ENCODE measurements around the gene ARHGEF26.

The ARHGEF26 gene

DNA sequence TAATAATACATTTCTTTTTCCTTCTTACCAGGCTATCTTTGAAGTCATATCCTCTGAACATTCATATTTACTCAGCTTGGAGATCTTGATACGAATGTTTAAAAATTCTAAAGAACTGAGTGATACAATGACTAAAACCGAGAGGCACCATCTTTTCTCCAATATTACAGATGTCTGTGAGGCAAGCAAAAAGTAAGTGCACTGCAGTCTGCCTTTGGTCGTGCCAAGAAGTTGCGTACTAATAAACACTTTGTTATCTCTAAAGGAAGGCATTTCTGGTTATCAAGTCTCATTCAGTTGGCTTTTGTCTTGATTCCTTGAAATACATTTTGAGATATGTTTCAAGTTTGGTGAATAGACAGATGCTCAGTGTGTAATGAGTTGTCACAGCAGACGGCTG is 31.6 kb downstream of the ARHGEF26 start:
- DNase-seq (ENCODE audit: low spot score) = no peak

DNA sequence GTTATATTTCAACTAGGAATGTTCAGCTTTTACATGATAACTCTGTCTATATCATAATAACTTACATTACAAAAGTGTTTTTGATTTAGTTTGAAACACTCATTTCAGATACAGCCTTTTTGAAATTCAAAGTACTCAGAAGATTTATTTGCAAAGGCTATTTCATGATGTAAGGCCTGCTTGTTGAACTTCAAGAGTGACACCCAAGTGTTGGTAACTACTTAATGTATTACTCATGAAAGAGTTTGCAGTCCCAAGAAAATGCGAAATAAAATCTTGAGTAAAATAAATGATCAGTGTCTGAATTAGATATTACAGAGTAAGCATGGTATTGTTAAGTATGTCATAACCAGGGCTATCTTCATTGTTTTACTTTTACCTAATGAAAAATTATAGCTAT is 35.3 kb downstream of the ARHGEF26 start:
- no peak for DNase-seq (ENCODE audit: low spot score)

DNA sequence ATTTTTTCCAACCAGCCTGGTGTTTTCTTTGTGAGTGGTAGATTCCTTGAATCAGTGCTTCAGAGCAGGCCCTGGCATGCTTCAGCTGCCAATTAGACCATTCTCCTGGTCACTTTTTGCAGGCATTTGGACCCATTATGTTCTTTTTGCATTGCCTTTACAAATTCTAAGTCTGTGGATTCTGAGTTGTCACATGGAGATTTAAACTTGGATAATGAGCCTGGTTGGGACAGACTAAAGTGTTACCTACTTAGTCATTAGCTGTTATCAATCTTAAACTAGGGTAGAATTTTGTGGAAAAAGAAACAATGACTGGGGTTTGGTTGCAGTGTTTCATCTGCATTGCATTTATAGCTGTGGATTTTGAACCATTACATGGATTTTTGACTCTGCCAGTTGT is 40.6 kb downstream of the ARHGEF26 start:
- no peak for DNase-seq (ENCODE audit: low spot score)

DNA sequence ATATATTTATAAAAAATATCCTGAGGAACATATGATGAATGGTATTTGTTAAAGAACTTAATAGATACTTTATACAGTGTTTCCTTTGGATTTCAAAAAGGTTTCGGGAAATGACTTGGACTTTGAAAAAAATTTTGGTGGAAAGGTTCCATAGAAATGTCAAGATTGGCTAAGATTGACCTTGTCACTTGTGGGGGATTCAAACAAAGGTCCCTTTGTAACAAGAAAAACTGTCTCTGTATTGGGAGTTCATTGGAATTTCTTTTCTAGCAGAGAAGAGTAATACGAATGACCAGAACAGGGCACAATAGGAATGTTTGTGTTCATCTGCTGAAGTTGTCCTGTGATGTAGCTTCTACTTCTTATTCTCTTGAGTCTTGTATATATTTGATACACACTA is 43.2 kb downstream of the ARHGEF26 start:
- no peak for DNase-seq (ENCODE audit: low spot score)

DNA sequence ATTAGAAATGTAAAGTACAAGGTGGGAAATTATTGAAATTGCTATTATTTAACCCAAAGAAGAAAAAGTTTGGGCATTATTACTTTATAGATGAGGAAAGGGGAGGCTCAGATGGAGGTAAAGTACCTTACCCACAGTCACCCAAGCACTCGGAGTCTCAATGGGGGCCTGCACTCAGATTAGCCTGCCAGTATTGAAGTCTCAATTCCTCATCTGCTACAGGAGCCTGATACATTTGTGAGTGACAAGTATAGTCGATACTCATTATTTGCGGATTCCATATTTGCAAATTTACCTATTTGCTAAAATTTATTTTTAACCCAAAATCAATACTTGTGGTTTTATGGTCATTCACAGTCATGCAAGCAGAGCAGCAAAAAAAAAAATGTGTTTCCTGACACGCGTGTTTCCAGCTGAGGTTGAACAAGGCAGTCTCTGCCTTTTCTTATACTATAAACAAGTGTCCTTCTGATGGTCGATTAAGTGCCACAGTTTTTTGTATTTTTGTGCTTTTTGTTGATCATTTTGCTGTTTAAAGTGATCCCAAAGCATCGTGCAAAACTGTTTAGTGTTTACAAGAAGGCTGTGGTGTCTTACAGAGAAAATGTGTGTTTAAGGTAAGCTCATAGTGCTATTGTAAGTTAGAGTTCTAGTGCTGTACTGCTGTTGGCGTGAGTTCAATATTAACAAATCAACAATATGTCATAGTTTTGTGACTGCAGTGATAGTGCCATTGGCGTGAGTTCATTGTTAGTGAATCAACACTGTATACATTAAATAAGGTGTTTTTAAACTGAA is 48.0 kb downstream of the ARHGEF26 start:
- no peak for DNase-seq (ENCODE audit: low spot score)

DNA sequence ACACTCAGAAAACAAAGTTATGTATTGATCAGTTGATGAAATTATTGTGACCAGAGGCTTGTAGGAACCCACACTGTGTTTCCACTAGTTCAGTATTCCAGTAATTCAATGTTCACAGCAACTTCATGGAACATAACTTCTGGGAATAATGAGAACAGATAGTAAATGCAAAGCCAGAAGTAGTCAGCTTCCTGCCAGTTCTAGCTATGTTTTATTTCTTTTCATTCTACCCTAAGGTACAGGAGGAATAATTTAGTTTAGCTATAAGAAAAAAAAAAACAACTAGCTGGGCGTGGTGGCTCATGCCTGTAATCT is 48.6 kb downstream of the ARHGEF26 start:
- no peak for DNase-seq (ENCODE audit: low spot score)

DNA sequence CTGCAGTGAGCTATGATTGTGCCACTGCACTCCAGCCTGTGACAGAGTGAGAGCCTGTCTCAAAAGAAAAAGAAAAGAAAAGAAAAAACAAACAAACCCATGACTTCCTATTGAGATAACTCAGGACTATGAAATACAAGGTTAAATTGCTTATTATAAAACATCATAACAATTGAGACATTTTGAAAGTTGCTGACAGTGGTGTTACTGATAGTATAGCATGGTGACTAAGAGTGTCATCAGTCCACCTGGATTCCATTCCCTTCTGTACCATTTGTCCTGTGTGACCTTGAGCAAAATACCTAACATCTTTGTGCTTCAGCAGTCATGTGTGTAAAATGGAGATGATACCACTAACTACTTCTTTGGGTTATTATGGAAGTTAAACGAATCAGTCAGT is 49.1 kb downstream of the ARHGEF26 start:
- no peak for DNase-seq (ENCODE audit: low spot score)

DNA sequence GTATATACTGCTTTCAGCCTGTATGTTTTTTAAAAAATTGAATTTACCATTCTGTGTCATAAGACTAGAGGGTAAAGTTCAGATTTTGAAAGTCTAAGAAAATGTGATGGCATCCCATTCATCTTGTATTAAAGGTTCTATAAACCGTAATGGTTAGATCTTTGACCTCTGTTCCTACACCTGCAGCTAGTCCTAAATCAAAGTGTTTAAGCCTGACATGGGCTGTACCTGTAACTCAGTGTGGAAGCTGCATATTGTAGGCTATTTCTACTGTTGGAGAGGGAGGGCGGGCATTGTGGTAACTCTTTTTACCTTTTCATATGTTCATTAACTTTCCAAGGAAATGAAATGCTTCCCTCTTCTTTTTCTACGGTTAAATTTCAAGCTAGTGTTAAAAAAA is 53.9 kb downstream of the ARHGEF26 start:
- DNase-seq (ENCODE audit: low spot score) = no peak

DNA sequence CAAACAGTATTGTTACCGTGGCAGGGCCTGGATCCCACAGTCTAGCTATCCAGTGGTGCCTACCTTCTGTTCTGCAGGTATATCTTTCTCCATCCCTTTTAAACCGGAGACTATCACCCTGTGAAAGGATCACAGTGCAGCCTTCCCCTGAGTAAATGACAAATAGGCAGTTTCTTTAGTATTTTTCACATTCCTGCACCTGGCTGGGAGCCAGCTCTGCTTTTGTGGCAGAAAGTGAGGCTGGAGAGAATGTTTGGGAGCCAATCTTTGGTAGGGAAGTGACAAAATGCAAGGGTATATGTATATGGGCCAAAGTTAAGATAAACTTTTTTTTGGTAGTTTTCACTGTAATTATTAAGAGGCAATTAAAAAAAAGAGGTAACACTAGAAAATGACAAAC is 54.8 kb downstream of the ARHGEF26 start:
- no peak for DNase-seq (ENCODE audit: low spot score)

DNA sequence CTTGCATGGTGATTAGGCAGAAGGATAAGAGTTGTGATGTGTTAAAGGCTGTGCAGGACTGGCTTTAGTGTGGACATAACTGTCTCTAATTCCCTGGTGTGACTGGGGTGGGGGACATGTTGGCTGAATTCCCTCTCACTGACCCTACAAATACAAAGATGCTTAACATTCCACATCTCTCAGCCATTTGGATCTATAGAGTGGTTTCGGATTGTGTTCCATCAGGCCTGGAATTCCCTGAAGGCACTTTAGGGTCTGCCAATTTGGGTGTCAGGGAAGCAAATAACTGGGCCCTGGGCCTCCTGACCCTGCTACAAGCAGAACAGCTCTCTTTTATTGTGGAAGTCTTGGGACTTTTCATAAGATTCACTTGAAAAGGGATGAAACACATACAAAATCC is 56.2 kb downstream of the ARHGEF26 start:
- no peak for DNase-seq (ENCODE audit: low spot score)

DNA sequence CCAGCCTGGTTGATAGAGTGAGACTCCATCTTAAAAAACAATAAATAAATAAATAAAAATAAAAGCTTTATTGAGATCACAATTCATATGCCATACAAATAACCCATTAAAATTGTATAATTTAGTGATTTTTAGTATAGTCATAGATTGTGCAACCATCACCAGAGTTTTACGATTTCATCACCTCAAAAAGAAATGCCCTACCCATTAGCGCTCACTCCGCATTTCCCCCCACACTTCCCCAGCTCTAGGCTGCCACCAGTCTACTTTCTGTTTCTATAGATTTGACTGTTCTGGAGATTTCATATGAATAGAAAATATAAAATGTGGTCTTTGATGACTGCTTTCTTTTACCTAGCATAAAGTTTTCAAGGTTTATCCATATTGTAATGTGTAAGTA is 57.0 kb downstream of the ARHGEF26 start:
- no peak for DNase-seq (ENCODE audit: low spot score)

DNA sequence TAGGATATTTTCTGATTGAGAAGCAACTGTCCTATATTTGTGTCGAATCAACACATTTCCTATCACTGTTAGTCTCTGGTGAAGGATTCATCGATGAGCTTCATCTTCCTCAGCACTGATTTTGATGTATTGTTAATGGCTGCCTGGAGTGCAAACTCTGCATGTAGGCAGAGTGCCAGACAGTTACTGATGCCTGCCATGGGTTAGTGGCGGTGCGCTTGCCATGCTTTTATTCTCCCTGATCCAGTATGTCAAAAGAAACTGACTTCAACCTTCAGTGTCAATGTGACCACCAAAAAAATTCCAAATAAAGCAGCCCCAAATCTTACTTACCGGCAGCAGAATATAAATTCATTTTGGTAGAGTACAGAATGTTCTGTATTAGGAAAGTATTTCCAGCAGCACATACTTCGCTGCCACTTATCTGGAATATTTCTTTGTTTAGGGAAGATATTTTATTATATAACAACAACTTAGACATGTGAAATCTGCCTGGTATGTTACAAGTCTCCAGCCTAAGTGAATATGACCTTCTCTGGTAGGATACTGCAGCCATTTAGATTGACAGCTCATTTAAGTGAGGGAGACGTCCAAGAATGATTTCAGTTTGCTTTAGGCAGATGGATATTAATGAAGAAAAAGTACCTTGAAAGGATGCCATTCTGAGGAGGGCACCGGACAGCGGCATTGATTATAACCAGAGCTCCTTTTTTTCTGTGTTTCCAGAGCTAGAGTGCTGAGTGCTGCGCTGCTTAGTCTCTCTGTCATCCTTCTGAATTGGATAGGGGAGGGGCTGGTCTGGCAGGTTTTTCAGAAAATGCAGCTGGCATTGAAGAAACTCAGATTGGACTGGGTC is 59.9 kb downstream of the ARHGEF26 start:
- DNase-seq (ENCODE audit: low spot score) = no peak

DNA sequence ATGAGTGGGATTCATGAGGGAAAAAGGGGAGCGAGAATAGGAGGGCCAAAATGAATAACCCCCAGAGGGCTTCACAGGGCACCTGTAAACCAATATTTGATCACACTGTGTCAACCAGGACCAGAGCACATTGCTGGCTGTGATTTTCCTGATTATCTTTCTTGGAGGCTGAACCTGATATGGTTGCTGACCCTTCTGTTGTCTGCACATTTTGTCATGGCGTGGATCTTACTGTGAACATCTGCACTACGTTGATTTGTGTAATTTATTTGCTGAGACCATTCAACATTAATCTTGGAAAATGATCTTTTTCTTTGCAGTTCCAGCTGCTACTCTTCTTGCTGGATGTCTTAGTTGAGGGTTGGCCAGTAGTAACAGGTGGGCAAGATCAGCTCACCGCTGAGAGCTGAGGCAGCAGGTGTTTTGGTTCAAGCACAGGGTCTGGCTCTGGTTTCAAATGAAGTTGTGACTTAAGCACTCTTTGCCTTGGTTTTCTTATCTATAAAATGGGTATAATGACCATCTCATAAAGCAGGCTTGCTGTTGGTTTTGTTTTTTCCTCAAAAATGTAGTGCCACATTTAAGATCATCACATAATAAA is 61.2 kb downstream of the ARHGEF26 start:
- no peak for DNase-seq (ENCODE audit: low spot score)

DNA sequence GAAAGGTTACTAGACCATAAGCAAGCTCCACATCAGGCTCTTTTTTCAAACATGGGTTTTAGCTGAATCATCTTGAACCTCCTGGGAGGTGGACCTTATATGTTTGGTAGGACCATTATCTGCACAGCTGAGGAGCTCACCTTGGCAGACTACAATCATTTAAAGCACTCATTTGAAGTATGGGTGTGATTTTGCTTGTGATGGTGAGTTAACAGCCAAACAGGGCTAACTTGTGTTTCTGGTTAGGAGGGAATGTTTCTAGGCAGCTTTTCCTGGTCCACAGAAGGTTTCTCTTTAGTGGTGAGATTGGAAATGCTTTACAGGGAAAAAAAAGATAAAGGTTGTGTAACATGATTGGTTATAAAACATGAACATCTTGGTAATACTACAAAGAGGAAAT is 61.8 kb downstream of the ARHGEF26 start:
- DNase-seq (ENCODE audit: low spot score) = no peak

DNA sequence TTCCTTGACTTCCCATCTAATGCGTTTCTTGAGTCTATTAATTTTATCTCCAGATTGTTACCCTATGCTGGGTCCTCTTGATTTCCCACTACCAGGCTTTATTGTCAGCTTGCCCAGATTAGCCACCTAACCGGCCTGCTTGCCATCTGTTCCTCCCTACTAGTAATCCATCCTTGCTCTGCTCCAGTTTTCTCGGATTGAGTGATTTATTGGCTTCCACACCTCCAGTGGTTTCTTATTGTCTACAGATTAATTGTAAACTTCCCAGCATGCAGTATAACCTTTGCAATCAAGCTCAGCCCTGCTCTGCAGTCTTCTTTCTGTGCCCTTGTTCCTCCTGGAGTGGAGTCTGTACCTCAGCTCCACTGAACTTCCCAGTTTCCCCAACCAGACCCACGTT is 63.4 kb downstream of the ARHGEF26 start:
- no peak for DNase-seq (ENCODE audit: low spot score)

DNA sequence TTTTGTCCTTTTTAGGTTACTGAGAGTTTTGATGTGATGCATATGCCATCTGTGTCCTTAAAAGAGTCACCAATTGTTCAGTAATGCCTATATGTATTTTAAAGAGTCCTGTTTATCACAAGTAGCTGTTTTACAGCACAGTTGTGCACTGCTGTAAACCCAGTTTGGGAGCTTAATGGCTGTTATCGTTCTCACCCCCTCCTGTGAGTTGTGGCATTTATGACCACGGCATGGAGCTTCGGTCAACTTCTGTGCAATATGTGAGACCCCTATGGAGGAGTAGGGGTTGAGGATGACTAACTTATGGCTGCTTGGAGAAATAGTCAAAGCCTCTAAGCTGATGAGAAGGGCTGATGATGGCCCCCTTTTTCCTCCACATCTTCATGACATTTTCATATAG is 67.2 kb downstream of the ARHGEF26 start:
- no peak for DNase-seq (ENCODE audit: low spot score)

DNA sequence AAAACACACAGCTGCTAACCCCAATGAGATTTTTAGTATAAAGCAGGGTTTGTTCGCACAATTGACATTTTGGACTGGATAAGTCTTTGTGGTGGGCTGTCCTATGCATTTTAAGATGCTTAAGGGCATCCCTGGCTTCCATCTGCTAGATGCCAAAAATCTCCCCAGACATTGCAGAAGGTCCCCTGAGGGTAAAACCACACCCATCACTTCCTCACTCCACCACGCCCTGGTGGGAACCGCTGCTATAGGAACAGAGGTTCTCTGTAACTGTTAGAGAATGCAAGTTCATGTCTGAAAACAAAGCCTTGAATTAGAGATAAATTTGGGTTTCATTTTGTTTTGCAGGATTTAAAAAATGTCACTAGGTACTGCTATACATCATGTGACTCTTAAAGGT is 67.7 kb downstream of the ARHGEF26 start:
- DNase-seq (ENCODE audit: low spot score) = no peak

DNA sequence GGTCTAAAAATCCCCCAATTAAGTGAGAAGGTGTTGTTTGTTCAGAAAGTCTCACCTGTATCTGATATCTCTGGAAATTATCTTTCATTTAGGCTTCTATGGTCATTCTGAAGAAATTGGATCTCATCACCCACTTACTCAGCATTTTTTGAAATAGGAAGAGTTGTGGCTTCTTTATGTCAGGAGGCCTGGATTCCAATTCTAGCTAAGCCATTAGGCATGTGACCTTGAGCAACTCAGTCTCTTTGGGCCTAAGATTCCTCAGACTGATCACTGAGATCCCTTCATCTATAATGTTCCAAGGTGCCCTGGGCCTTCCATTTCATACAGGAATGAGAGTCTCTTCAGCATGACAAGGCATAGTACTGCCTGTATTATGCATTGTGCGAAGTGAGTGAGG is 70.3 kb downstream of the ARHGEF26 start:
- DNase-seq (ENCODE audit: low spot score) = no peak

DNA sequence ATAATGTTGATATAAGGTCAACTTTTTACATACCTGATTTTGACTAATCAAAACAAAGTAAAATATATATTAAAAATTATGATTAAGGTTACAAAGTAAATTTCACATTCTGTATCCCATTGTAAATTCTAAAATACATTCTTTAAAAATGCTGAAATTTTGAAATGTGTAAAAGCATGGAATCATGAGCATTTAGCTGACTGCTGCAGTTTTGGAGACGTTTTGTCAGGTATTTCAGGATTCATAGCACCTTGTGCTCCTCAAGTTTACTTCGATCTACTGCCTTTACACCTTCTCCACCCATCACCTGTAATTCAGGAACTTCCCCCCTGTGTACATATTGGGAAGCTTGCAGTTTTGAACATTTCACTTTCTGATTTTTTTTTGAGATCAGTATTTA is 71.0 kb downstream of the ARHGEF26 start:
- DNase-seq (ENCODE audit: low spot score) = no peak

DNA sequence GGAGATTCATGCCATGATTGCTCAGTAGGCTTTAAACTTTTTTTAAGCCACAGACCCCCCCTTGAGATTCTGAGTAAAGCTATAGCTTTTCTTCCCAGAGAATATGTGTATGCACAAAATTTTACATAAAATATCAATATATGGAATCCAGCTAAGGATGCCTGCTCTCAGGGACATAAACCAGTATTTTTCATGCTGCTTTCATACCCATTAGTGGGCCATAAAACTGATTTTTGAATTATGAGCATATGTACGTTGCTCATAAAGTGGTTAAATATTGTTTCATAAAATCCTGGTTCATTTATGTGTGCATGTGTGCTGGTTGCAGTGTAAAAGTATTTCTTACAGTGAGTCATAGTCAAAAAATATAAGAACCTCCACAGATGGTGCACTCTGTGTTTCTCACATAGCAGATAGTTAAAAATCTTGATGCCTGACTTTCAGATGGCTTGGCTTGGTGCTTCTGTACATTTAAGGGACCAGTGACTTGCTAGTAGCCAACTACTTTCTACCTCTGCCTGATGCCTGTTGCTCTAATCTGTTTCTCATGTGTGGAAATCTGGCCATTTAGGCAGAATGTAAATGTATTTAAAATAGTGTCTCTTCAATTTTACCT is 71.9 kb downstream of the ARHGEF26 start:
- DNase-seq (ENCODE audit: low spot score) = no peak

DNA sequence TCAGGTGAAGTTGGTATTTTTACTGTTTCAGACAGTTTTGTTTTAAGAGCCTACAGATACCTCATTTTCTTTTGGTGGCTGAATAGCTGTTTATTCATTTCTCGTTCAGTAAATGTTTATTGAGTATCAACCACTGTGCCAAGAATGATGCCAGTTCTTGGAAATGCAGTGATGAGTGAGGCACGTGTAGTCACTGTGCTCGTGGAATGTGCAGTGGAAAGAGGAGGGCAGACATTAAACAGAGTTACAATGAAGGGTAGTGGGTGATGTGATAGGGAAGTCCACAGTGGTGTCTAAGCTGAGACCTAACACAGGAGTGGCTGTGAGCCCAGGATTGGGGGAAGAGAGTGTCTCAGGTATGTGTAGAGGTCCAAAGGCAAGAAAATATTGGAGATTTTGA is 73.7 kb downstream of the ARHGEF26 start:
- DNase-seq (ENCODE audit: low spot score) = no peak

DNA sequence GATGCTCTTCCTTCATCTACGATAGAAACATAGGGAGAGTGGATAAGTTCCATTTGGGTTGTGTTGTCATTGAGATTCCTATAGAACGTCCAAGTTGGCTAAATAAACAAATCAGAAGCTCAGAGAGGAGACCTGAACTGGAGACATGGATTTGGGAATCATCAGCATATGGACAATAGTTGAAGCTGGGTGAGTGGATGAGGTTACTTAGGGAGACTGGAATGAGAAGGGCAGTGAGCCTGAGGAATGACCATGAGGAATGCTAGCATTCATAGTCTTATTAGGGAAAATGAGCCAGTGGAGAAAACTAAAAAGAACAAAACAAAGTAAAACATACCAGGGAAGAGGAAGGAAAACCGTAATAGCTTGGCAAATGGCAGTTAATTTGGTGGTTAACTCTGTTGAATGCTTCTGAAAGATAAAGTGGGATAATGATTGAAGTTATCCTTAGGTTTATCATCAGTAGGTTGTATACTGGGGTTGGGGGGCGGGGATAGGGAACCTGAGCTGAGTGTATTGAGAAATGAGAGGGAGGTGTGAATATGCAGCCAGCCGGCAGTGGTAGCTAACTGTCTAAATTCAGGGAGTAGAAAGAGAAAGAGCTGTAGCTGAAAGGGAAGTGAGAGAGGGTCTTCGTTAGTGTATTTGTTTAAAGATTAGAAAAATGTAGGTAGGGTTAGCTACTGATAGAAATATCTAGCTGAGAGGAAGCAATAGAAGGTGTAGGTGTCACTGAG is 74.6 kb downstream of the ARHGEF26 start:
- no peak for DNase-seq (ENCODE audit: low spot score)

Data from hepatic stellate cell (primary cell).